RWPE1 (cell line): ENCODE measurements around the gene TMEM190.
"Not testable (repeated sequence)": the region's sequence is repeated elsewhere in the genome, so short reads cannot be mapped to it uniquely, and the experiment has no call there.

ENCODE experiments used
- CTCF ChIA-PET: fragments of 350-600 bp; sonication (Branson Sonifier 250); formaldehyde crosslinking; extraction: SDS; loops from one replicate; lab custom pipeline; 2021; lab: Yijun Ruan, JAX
- POLR2A ChIA-PET: fragments of 400-600 bp; formaldehyde crosslinking; extraction: SDS; loops from one replicate; lab custom pipeline; 2020; ENCODE audit warnings: antibody characterized with exemption; ENCODE audit not compliant: low non-redundant PET; lab: Yijun Ruan, JAX
- DNase-seq: peaks from one replicate; pipeline ENCODE4 v3.0.0; 2012; ENCODE audit warnings: low spot score
- H3K27ac ChIP-seq: fragments of 450-650 bp; 2 replicates; pipeline ENCODE4 v1.5.1; 2017
- TF ChIP-seq, protein P1 (sequence below): fragments of 450-650 bp; conservative IDR thresholded peaks from 2 replicates; pipeline ENCODE4 v1.5.1; 2017; ENCODE audit warnings: low read depth, mild to moderate bottlenecking

Gene TMEM190

DNA sequence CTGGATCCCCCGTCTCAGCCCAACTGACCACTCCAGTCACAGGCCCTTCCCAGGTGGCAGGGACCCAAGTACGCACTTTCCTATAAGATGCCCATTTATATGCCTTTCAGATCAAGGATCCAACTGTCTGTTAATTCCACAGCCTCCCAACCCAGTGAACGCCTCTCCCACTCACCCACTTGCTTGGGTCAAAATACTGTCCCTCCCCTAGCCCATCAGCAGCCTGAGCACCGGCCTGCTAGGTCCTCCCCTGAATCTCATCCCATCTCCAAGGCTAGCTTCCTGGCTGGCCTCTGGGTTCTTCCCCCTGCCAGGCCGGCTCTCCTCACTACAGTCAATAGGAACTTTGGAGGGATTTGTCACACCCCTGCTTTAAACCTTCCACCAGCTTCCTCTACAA lies 29.0 kb downstream of the TMEM190 start:
- ChIA-PET POLR2A (interaction anchor here (0.6 kb wide), 1 partner anchor 194 kb away, joined by 4 read pairs; the partner anchor contains the start of gene FIZ1), CTCF (no interaction called here)
- peak overlapping the region; percentile 97 for H3K27ac ChIP-seq
- TF ChIP-seq, protein P1, sequence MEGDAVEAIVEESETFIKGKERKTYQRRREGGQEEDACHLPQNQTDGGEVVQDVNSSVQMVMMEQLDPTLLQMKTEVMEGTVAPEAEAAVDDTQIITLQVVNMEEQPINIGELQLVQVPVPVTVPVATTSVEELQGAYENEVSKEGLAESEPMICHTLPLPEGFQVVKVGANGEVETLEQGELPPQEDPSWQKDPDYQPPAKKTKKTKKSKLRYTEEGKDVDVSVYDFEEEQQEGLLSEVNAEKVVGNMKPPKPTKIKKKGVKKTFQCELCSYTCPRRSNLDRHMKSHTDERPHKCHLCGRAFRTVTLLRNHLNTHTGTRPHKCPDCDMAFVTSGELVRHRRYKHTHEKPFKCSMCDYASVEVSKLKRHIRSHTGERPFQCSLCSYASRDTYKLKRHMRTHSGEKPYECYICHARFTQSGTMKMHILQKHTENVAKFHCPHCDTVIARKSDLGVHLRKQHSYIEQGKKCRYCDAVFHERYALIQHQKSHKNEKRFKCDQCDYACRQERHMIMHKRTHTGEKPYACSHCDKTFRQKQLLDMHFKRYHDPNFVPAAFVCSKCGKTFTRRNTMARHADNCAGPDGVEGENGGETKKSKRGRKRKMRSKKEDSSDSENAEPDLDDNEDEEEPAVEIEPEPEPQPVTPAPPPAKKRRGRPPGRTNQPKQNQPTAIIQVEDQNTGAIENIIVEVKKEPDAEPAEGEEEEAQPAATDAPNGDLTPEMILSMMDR: no peak
- no peak for DNase-seq

DNA sequence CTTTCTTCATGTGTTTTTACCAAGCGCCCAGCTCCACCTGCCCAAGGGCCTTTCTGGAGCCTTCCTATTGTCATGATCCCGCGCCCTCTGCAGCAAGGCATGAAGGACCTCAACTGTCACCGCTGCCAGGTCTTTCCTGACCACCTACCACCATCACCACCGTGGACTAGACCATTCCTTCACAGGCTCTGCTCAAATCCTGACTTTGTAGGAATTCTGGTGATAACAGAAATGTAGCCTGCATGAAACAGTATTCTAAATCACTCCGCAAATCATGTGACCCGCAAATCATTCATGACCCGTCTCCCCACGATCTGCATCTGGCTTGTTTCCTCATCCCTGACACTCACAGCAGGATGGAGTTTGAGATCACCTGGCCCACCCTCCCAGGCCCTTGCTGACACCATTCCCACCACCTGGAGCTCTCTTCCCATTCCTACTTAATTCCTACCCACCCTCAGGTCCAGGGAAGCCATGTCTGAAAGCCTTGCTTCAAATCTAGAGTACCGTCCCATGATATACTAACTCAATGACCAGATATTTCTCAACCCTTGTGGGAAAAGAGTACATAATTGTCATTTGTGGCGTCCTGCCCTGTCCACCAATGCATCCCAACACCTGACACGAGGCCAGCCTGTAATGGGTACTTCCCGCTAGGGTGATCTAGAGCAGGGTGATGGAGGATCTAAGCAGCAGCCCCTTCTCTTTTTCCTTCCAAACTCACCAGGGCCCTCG lies 29.6 kb downstream of the TMEM190 start:
- POLR2A ChIA-PET: interaction anchor here (0.6 to 1.5 kb wide), 2 partner anchors 18 to 193 kb away, joined by 4 to 6 read pairs; partner anchors contain the start of gene FIZ1
- no peak for DNase-seq
- TF ChIP-seq, protein P1: no peak
- peak overlapping the region; percentile 97 for H3K27ac ChIP-seq
- CTCF ChIA-PET: interaction anchor here (0.7 kb wide), 1 partner anchor 318 kb away, joined by 3 read pairs; no protein-coding TSS in a partner anchor

DNA sequence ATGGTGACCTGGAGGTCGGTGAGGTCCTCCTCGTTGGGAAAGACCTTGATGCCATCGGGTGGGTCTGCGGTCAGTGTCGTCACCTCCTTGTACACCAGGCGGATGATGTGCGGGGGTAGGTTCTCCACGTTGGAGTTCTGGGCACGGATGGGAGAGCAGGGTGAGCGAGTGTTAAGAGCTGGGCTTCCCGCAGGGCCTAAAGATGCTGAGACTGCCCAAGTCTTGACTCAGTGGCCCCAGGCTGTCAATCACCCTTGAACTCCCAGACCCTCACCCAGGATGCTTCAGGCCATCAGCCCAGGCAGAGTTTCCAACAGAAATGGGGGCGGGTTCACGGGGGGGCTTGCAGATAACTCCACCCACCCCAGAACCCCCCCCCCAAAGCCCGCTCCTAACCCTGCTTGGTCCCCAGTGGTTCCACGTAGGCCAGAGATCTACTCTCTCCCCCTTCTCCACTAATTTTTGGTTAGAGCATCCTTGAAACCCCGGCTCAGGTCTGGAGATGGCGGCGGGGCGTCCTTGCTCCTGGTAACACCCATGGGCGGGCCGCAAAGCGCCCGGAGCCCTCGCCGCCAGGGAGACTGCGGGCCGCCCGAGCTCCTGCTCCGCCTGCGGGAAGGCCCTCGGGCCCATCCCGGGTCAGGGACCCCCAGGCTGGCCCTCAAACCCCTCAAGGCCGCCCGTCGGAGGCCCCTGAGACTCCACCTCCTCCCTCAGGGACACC lies 30.4 kb downstream of the TMEM190 start:
- peak; percentile 34 for DNase-seq
- POLR2A ChIA-PET: interaction anchor here (0.6 to 1.5 kb wide), 5 partner anchors 19 to 218 kb away, joined by 3 to 6 read pairs (median 3); partner anchors contain the start of gene TMEM238
- CTCF ChIA-PET: interaction anchor here (0.7 kb wide), 1 partner anchor 319 kb away, joined by 3 read pairs; no protein-coding TSS in a partner anchor
- TF ChIP-seq, protein P1: no peak
- peak overlapping the region; percentile 97 for H3K27ac ChIP-seq

DNA sequence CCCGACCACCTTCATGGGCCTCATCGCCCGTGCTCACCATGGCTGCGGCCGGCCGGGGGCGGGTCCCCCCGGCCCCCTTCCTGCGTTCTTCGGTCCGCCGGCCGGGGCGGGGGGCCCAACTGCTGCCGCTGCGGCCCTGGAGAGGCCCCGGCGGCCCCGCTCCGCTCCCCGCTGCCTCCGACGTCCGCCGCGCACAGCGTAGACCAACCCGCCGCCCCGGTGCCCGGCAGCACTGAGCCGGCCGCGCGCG lies 30.8 kb downstream of the TMEM190 start, which contains the start of gene UBE2S:
Gene UBE2S, minus strand, starts transcription at position 239 of the 250 bp plus-strand sequence. Its CDS starts 199 bp downstream, at position 40.
- POLR2A ChIA-PET: interaction anchor here (0.6 to 1.5 kb wide), 4 partner anchors 20 to 71 kb away, joined by 3 to 6 read pairs (median 4); partner anchors contain the start of gene TMEM238
- H3K27ac ChIP-seq: peak within 1 kb of the TSS; percentile 97
- DNase-seq, CTCF ChIA-PET: not testable (repeated sequence)

DNA sequence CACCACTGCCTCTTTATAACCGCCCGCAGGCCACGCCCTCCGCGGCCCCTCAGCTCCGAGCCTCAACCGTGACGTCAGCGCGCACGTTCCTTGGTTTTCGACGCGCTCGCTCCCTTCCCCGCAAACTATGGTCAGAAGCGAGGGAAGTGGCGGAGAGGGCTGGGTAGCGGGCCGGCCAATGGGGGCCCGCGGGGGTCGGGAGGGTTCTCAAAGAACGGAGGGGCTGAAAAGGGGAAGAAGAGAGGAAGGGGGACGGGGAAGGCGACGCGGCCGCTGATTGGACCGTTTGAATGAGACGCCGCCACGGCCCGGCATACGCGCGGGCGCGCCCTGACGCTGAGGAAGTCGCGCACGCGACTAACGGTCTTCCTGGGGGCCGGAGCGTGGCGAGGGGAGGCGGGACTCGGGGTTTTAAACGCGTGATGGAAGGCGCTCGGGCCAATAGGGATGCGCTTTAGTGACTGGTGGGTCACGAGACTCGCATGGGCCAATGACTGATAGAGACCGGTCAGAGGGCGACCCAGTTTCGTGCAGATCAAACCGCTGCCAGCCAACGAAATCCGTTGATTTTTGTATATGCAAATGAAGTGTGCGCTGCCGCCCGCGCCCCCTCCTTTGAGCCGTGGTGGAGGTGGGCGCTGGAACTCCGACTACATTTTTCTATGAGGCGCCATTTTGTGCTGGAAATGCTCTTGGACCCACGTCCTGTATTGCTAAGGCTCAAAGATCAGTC lies 31.3 kb downstream of the TMEM190 start:
- peak overlapping the region; percentile 97 for H3K27ac ChIP-seq
- POLR2A ChIA-PET: interaction anchor here (0.6 to 1.5 kb wide), 3 partner anchors 20 to 29 kb away, joined by 3 to 6 read pairs (median 4); partner anchors contain the start of gene TMEM238
- DNase-seq: peak; percentile 100
- CTCF ChIA-PET: interaction anchor here (0.7 to 1.0 kb wide), 2 partner anchors 14 to 29 kb away, joined by 3 to 6 read pairs; no protein-coding TSS in a partner anchor
- TF ChIP-seq, protein P1: no peak

DNA sequence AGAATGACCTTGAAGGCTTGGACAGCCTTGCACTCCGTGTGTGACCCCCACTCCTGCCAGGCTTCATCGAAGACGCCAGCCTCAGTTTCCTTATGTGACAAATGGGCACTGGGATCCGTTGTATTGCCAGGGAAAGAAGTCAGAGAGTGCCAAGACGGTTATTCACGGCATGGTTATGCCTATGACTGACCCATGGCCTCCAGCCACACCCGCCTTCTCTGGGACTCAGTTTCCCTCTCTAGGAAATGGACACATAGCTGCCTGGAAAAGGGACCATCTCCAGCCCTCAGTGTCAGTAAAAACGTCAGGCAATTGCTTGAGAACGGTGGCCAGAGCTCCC lies 31.9 kb downstream of the TMEM190 start:
- H3K27ac ChIP-seq: peak overlapping the region; percentile 97
- DNase-seq: no peak
- ChIA-PET CTCF (interaction anchor here (0.7 to 1.0 kb wide), 2 partner anchors 13 to 29 kb away, joined by 3 to 6 read pairs; no protein-coding TSS in a partner anchor), POLR2A (no interaction called here)
- TF ChIP-seq, protein P1: no peak

DNA sequence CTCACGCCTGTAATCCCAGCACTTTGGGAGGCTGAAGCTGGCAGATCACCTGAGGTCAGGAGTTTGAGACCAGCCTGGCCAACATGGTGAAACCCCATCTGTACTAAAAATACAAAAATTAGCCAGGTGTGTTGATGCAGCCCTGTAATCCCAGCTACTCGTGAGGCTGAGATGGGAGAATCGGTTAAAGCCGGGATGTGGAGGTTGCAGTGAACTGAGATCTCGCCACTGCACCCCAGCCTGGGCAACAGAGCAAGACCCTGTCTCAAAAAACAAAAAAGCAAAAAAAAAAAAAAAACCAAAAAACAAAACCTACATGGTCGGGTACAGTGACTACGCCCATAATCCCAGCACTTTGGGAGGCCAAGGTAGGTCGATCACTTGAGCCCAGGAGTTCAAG lies 32.6 kb downstream of the TMEM190 start:
- POLR2A ChIA-PET: interaction anchor here (0.7 kb wide), 1 partner anchor 11 kb away, joined by 5 read pairs; no protein-coding TSS in a partner anchor

More for the DNA sequence above, 32.6 kb downstream of the TMEM190 start:
- peak overlapping the region; percentile 97 for H3K27ac ChIP-seq
- CTCF ChIA-PET: interaction anchor here (0.5 to 1.0 kb wide), 4 partner anchors 28 to 972 kb away, joined by 3 to 6 read pairs (median 4); no protein-coding TSS in a partner anchor
- not testable (repeated sequence) for DNase-seq
